Occipital lobe (tissue), 2 donors: ENCODE measurements around the gene HOXB5. TPM values are rescaled to one million over a fixed set of nuclear protein-coding genes. Genes with fewer than 3 reads are reported as not detected.

Source experiments
- DNase-seq: peaks from one replicate; lab custom pipeline; 2025; lab: John Stamatoyannopoulos, UW
- total RNA-seq: library from RNA; depleted of rRNA; stranded (reverse); fragments of >200 nt; gene quantifications from one replicate; pipeline ENCODE4 v1.2.3, GENCODE V29; 2014

HOXB5 gene
- total RNA-seq, 1 donor from 2014 or later = not detected

DNA sequence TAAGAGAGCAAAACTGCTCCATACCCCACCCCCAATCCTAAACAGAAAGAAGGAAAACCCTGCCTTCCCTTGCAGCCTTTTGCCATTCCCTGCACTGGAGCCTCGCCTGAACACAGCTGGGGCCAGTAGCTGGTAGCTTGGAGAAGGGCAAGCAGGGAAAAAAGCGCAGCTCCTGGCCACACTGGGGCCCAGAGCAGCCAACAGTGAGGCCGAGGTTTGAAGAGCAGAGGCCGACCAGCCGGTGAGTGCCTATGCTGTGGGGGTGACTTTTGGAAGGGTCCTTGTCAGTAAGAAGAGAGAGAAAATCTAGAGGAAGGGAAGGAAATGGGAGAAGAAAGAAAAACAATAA lies 35.8 kb upstream of the HOXB5 start:
- no peak for DNase-seq

DNA sequence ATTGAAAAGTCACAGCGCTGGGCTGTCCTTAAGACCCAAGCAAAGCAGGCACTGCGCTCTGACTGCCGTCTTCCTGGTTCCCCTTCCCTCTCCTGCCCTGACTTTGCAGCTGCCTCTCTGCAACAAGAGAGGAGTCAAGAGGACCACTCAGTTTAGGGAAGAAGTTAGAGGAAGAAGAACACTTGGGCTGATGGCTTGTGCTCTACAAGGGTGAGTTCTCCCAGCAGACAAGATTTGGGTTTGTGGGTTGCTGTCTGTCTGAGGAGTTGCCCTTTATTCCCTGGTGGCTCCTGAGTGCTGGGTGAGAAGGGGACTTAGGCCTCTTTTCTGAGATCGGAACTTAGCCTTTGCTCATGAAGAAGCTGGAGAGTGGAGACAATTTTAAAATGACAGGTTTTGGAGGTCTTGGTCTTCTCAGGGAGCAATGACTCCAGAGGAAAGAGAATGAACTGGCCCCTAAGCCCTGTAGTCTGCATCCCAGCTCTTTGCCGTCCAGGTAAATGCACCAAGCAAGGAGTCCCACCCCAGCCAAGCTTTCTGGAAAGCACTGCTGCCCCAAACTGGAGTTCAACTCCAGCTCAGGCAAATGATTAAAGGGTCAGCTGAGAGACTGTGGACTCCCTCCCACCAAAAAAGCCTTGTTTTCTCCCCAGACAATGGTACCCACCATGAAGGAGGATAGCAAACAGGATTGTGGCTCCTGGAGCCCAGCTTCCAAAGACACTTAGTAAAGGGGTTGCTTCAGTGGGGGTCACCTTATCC lies 35.3 kb upstream of the HOXB5 start:
- DNase-seq = no peak

DNA sequence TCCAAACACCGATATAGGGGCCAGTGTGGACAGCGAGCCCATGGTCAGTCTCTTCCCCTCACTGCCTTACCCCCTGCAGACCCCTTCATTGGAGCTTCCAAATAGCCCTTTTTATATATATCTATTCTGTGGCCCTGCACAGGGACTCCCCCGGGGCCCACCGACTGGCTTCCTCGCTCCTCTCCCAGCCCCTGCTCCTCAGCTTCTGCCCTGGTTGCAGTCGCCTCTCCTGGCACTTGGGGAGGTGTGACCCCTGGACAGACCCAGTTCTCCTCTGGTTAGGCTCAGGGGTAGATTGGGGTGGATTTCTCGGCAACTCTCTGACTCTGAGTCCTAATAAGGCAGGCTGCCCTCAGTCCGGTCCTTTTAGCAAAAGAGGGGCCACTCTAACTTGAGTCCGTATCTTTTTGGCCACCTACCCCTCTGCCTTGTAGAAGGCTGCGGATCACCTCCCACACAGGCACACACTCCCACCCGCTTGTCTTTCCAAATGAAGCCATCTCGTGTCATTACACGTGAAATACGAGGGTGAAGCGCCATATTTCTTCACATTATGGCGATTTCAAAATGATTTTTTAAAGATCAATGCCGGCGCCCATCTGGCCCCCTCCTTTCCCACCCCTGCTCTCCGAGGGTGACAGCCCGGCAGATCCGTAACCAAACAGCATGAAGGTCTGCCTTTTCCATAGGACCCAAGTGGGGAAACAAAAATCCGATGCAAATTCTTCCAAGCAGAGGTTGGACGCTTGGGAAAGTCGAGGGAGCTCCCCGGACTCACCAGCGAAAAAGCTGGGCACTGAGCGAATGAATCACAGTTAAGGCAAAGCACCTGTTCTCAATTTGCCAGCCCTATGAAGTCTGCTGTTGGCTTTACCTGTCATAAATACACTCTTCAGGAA lies 34.3 kb upstream of the HOXB5 start:
- no peak for DNase-seq

DNA sequence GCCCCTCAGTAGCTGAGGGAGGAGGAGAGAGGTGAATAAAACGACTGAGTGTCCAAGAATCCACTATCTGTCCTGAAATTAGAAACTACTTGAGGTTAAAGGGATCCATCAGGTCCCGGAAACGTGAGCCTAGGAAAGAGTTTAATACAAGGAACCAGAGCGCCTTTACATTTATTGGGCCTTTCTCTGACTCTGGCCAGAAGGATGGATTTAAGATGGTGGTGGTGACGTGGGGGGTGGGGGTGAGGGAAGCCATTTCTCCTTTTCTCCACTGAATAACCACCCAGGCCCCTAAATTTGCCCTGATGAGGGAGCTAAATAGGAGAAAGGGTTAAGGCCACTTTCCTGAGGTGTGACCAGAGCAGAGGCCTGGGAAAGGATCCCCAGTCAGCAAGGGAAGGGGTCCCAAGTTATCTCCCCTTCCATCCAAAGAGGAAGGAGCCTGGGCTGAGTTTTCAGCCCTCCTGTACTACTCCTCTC lies 33.6 kb upstream of the HOXB5 start:
- no peak for DNase-seq

DNA sequence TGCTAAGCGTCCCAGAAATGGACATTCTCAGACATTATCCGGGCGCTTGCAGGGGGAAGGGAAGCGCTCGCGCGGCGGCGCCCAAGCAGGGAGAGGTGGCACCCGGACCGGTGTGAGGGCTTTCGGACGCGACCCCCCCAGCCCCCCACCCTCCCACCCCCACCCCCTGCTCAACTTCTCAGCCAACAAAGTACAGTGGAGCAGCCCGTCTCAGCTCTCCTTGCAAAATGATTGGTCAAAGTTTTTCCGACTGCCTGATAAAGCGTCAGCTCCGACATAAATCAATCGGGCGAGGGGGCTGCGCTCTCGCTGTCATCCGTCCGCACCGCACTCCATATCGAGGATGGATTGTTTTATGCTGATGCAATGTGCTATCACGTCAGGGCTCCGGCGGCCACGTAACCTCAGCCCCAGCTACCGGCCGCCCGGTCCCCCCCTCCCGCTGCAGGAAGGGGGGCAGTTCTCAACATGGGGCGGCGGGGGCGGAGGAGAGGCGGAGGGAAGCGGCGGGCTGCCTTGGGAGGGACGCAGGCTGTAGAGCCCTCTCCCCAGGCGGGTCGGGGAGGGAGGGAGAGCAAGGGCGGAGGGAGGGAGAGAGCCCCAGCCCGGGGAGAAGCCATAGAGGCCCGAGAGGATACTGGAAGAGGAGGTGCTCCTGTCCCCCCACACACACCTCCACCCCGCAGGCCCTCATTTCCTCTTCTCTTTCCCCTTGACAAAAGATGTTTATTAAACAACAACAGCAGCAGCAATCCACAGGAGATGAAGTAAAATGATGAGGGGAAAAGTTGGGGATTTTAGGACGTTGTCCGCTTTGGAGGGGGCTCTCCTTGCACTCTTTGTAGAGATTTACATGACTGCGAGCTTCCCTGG lies 32.9 kb upstream of the HOXB5 start, which contains the start of gene HOXB9:
HOXB9 (minus strand) TSS at position 114 of the 873 bp plus-strand sequence; CDS start at position 25, 89 bp downstream.
- DNase-seq = no peak

DNA sequence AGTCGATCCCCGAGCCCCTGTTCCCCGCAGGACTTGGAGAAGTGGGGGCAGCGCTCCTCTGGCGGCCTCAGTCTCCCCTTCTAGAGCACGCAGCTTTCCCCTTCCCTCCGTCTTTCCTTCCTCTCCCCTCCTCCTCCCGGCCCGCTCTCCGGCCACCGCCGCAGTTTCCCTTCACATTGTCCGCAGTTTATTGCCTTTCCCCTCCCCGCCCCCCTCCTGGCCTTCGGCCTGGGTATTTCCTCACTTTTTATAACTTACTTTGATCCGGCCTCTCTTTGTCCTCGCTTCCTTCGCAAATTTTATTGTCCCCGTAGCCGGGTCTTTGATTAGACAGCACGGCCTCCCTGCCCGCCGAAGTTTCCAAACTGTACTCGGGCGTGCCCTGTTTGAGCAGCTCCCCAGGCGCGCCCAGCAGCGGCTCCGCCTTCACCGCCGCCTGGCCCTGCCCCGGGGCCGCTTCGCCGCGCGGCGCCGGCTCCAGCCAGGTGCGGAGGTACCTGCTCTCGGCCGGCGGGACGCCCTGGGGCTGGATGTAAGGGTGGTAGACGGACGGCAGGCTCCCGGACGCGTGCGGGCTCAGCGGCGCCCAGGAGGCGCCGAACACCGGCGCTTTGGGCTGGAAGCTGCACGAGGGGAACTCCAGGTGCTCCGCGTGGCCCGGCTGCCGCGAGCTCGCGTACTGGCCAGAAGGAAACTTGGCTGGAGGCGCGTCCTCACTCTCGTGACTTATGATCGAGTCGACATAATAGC lies 32.1 kb upstream of the HOXB5 start:
- DNase-seq = no peak

DNA sequence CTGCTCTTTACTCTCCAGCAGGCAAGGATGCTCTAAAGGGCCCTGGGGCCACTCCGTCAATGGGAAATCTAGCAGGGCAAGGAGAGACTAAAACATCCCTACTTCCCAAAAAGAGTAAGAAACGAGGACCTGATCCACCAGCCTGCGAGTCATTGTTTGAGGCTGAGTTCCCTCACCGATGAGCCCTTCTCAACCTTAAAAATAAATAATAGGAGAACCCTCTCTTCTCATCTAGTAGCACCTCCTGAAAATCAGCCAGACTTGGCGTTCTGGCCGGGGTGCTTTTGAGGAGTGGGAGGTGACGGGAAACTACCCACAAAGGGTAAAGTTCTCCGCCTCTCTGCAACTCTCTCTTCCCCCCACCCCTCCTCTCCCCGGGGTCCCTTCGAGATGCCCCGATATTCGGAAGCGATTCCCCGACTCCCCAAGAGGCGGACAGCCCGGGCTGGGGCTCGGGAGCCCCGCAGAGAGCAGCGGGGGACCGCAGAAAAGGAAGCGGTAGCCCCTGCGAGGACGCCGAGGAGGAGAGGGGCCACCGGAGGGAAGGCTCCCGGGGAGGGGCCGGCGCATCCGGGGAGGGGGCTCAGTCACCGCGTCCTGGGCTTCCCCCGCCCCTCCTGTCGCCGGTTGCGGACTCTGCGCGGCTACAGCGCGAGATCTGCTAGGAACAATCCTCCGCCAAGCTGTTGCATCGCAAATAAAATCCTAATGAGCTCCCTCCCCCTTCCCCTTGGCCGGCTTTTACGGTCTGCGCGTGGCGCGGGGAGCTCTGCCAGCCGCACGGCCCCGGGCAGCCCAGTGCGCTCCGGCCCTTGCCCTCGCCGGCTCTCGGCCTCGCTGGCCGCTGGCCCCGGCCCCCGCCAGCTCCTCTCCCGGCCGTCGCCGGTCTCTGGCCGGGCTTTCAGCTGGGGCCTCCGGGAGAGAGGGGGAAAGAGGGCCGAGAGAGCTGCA lies 31.2 kb upstream of the HOXB5 start:
- no peak for DNase-seq

DNA sequence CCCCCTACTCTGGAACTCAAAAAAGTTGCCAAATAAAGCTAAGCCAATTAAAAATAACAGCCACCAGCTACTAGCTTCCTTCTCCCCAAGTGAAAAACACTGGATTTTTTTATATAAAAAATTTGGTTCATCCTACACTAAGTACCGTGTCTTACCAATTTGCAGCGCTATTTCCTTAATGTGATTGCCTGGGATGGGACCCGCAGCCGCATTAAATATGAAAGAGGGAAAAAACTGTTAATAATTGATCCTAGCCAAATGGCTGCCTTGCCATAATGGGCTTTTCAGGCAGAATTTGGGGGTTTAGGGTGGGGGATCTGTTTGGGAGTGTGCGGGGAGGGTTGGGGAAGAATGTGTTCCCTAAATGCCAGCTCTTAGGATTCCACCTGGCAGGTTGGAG lies 30.5 kb upstream of the HOXB5 start:
- DNase-seq = no peak

DNA sequence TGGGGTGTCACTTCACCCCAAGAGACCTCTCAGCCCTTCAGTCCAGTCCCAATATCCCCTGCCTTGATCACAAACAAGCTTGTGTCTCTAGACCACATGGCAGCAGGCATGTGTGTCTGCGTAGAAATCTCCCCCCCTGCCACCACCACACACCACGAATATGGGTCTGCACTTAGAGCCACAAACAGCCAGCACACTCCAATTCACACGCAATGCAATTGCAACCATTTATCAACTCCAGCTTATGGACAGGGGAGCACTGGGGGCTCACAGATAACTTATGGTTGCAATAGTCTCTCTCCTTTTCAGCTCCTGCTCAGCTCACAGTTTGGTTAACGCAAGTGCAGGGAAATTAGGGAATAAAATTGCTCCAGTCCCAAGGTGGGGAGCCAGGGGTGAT lies 30.0 kb upstream of the HOXB5 start:
- DNase-seq = no peak

DNA sequence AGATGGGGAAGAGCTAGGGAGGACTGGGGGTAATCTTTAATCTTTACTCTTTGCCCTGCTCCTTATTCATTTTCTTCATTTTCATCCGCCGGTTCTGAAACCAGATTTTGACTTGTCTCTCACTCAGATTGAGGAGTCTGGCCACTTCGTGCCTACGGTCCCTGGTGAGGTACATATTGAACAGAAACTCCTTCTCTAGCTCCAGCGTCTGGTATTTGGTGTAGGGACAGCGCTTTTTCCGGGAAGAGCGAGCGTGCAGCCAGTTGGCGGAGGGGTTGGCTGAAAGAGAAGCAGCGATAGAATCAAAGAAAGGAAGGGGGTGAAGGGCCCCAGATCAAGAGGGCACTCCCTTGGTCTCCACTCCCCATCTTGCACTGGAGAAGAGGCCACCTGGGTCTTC lies 29.3 kb upstream of the HOXB5 start:
- DNase-seq = no peak

DNA sequence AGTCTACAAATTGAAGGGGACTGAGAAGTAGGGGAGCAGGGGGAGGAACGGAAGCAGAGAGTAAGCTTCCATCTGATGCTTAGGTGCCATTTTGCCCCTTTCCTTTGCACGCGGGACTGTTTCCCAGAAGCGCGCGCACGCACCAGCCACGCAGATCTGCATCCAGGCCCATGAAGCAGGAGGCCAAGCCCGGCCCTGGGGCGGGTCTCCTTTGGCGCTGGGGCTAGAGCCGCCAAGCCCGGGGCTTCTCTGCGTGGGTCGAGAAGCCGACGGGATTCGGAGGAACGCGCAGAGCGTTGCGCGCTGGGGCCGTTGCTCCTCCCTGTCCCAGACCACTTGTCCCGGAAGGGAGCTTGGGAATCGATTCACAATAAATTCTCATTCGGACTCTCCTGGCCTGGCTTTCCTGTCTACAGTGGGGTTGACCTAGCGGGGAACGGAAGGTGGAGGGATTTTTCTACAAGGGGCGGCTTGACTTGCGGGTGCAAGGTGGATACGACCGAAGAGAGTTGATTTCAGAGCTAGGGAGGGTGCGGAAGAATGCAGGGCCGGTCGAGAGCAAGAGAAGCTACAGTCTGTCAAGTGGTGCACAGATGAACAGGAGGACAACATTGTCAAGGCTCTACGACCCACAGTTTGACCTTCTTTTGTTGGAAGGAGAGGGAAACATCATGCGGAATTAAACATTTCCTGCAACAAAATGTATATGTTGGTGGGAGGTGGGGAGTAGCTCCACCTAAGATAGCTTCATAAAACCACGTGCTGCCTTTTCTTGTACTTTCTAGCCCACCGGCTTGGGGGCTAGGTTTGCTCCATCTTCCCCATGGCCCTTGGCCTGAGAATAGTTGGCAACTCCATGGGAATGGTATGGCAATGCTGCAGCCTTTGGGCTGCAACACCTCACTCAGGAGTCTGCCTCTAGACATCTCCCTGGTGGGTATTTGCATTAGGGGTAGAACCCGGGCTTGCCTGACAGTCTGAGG lies 28.1 kb upstream of the HOXB5 start:
- no peak for DNase-seq

DNA sequence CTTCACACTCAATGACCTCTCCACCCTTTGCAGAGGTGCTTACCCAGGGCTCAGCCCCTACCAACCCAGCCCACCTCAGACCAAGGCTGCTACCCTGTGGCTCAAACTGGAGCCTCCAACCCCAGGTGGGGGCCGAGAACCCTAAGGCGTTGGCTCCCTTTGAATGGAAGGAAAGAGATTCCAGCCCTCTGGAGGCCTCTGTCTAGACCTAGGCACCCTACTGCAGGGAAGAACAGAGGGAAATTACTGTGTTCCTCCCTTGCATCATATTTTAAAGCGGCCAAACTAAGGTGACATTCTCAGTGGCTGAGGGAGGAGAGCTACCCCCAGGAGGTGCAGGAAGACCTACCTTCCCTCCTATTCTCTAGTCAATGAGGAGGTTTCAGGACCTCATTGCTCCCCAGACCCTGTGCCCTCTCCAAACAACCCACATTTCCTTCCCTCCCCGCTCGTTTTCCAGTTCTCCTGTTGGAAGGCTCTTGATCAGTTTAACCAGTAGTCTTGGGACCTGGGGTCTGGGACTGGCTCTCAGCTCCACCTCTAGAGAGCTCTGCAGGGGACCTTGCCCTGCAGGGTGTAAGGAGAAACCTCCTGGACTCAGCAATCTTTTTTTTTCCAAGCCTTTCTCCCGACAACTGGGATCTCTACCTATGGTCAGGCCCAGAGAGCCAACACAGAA lies 27.0 kb upstream of the HOXB5 start:
- DNase-seq = no peak

DNA sequence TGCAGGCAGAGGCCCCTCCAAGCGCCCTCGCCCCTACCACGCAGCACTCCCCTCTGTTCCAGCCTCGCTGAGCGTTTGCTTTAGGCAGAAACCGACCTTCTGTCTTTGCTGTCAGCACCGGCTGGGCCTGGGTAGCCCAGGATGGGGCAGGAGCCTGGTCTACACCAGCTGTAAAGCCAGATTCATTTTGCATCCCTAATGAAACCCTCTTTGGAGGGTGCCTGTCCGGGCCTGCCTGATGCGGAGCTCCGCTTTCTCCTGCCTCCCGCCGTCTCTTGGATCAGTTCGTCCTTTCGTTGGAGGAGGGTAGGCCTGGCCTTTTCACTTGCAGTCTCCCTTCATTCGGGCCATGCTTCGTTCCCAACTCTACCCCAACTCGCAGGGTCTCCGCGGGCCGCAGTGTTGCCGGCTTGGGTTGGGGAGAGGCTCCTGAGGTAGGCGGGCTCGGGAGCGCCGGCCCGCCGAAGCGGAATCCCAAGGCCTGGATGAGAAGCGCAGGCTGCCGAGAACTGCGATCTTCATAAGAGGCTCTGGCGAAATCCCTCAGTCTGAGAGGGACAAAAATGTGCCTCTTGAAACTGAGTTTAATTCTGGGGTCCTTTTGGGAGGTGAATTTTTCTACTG lies 26.4 kb upstream of the HOXB5 start:
- no peak for DNase-seq

DNA sequence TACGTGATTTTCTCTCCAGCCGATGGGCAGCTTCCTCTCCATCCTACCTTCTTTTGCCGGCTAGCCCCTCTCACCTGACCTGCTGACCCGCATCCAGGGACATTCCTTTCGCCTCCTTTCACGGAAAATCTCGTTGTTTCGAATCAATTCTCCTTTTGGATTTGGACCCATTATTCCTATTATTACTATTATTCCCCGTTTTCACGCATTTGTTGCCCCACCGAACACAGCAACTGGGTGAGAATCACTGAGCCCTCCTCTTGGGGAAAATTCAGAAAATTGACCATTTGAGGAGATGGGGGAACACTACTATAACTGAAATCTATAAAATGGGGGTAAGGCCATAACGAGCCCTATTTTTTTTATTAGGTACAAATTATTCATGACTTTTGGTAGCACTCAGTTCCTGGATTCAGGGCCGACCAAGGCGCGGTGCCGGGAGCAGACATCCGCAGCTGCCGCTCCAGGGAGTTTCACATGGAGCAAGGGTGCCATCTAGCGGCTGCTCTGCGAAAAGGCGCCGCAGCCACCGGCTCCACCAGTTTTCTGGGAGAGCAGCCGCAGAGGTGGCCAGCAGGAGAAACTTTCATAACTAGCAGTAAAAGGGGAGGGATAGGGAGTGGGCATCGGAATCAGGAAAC lies 24.8 kb upstream of the HOXB5 start:
- DNase-seq = peak; percentile 60

DNA sequence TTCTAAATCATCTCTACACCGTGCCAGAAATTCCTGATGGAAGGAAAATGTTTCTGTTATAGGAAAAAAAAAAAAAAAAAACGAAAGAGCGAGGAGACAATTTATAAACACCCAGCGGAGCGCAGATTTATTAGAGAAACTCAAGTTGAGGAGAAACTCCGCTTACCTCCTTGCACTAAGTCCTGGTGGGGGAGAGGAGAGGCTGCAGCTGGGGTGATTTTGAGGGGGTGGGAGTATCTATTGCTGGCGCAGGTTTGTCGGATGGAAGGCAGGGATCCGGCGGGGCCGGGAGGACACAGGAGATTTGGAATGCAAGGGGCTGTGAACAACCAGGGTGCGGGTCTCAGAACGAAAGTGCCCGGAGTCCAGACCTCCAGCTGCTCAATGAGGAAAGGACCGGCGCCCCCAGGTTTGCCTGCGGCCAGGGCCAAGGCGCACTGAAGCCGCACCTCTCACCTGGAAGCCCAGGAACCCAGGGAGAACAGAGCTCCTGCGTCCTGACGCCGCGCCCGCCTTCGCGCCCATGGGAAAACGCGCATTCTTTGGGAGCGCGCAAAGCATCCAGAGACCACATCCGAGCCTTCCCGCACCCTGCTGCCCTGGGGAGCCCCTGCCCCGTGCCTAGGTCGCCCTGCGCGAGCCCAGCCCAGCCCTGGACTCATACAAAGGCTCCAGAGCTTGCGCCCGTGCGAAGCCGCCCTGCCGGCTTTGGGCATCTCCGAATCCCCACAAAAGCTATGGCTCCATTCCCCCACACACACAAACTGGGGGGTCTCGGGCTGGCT lies 24.1 kb upstream of the HOXB5 start:
- no peak for DNase-seq
